K562 (cell line): ENCODE results near the gene TMEM209. TPM values are rescaled to one million over a fixed set of nuclear protein-coding genes. Genes with fewer than 3 reads are reported as not detected.

Experiments used
- ARNT ChIP-seq, 2 experiments: fragments of 450-650 bp; IDR thresholded peaks; 2 replicates each; pipeline ENCODE4 v1.6.1; 2016; ENCODE audit warnings: mild to moderate bottlenecking in 1 of 2
- BMI1 ChIP-seq: fragments of 150-350 bp; IDR thresholded peaks from 2 replicates; pipeline ENCODE4 v1.6.1; 2014; ENCODE audit warnings: low read length
- CHD2 ChIP-seq: IDR thresholded peaks from 2 replicates; pipeline ENCODE4 v1.6.1; 2011; ENCODE audit warnings: low read depth, low read length
- CREB3L1 ChIP-seq: fragments of 450-650 bp; IDR thresholded peaks from 2 replicates; pipeline ENCODE4 v1.6.1; 2014; ENCODE audit warnings: low read depth, mild to moderate bottlenecking, moderate library complexity, borderline replicate concordance
- DMBX1 ChIP-seq: fragments of 250-450 bp; sonication (Bioruptor Pico); IDR thresholded peaks from 2 replicates; pipeline ENCODE4 v1.8.0; 2022; ENCODE audit warnings: inconsistent platforms, mild to moderate bottlenecking, moderate library complexity, borderline replicate concordance
- GTF2B ChIP-seq: IDR thresholded peaks from 2 replicates; pipeline ENCODE4 v1.6.1; 2011; ENCODE audit not compliant: insufficient read length; ENCODE audit errors: extremely low read depth
- HDAC8 ChIP-seq: fragments of 450-650 bp; IDR thresholded peaks from 2 replicates; pipeline ENCODE4 v1.6.1; 2016; ENCODE audit warnings: mild to moderate bottlenecking, missing genetic modification characterization, moderate library complexity, missing compliant biosample characterization
- KAT7 ChIP-seq: sonication (generic); formaldehyde crosslinking; IDR thresholded peaks from 2 replicates; pipeline ENCODE4 v1.8.0; 2022; ENCODE audit warnings: missing genetic modification reagents, mild to moderate bottlenecking, borderline replicate concordance
- LCOR ChIP-seq: sonication (generic); formaldehyde crosslinking; IDR thresholded peaks from 2 replicates; pipeline ENCODE4 v1.8.0; 2022; ENCODE audit warnings: mild to moderate bottlenecking, missing genetic modification reagents
- NR2C1 ChIP-seq, 2 experiments: fragments of 450-650 bp; IDR thresholded peaks; 2 replicates each; pipeline ENCODE4 v1.6.1; 2017; ENCODE audit warnings: mild to moderate bottlenecking in 2 of 2, antibody characterized with exemption in 1 of 2, inconsistent platforms in 1 of 2, missing compliant biosample characterization in 1 of 2, missing genetic modification characterization in 1 of 2
- PHF20 ChIP-seq: fragments of 450-650 bp; IDR thresholded peaks from 2 replicates; pipeline ENCODE4 v1.6.1; 2018; ENCODE audit not compliant: partially characterized antibody
- POLR3A ChIP-seq: IDR thresholded peaks from 2 replicates; pipeline ENCODE4 v1.6.1; 2011; ENCODE audit warnings: borderline replicate concordance, mild to moderate bottlenecking, moderate library complexity; ENCODE audit not compliant: insufficient read length, insufficient read depth; ENCODE audit errors: extremely low read depth
- RAD51 ChIP-seq: fragments of 450-650 bp; IDR thresholded peaks from 2 replicates; pipeline ENCODE4 v1.7.1; 2016; ENCODE audit warnings: low read depth, mild to moderate bottlenecking, borderline replicate concordance
- RB1 ChIP-seq: fragments of 450-650 bp; IDR thresholded peaks from 2 replicates; pipeline ENCODE4 v1.6.1; 2017; ENCODE audit warnings: low read depth, mild to moderate bottlenecking
- TAF15 ChIP-seq: fragments of 200-400 bp; formaldehyde crosslinking; IDR thresholded peaks from 2 replicates; pipeline ENCODE4 v1.6.1; 2017; ENCODE audit warnings: mild to moderate bottlenecking, low read depth, low read length, moderate library complexity
- XRCC3 ChIP-seq: fragments of 450-650 bp; IDR thresholded peaks from 2 replicates; pipeline ENCODE4 v1.6.1; 2017; ENCODE audit warnings: mild to moderate bottlenecking, moderate library complexity
- ZBTB43 ChIP-seq: sonication (generic); formaldehyde crosslinking; IDR thresholded peaks from 2 replicates; pipeline ENCODE4 v1.8.0; 2023; ENCODE audit warnings: mild to moderate bottlenecking, missing genetic modification reagents
- ZBTB8A ChIP-seq: fragments of 450-650 bp; IDR thresholded peaks from 2 replicates; pipeline ENCODE4 v1.6.1; 2018; ENCODE audit warnings: mild to moderate bottlenecking, moderate library complexity; ENCODE audit not compliant: partially characterized antibody
- ZNF511 ChIP-seq: sonication (generic); formaldehyde crosslinking; IDR thresholded peaks from 2 replicates; pipeline ENCODE4 v1.8.0; 2022; ENCODE audit warnings: mild to moderate bottlenecking, missing genetic modification reagents
- ZNF561 ChIP-seq: fragments of 450-650 bp; formaldehyde crosslinking; conservative IDR thresholded peaks from 2 replicates; pipeline ENCODE4 v1.4.0; 2020; ENCODE audit warnings: mild to moderate bottlenecking, moderate library complexity
- ZNF609 ChIP-seq: sonication (generic); formaldehyde crosslinking; IDR thresholded peaks from 2 replicates; pipeline ENCODE4 v1.8.1; 2023; ENCODE audit warnings: missing genetic modification reagents, mild to moderate bottlenecking, borderline replicate concordance
- polyA plus RNA-seq, 8 experiments: library from polyadenylated mRNA; depleted of rRNA in 4 of 8; stranded (reverse) in 5 of 8; unstranded in 3 of 8; fragments of >200 nt; fragmentation: Nextera tagmentation in 2 of 8; fragmentation: Illumina TruSeq in 1 of 8; extraction: Ambion mirVana in 2 of 8; extraction: Trizol in 1 of 8; gene quantifications; 2 replicates each; pipeline versions ENCODE4 v1.2.1 to v1.2.3, GENCODE V29; 2011 to 2014; ENCODE audit warnings: inconsistent platforms in 1 of 8, missing spikeins in 1 of 8
- total RNA-seq, 7 experiments: library from RNA; depleted of rRNA in 6 of 7; stranded (reverse); fragments of >200 nt in 6 of 7; fragmentation: Illumina TruSeq in 2 of 7; extraction: Trizol in 2 of 7; gene quantifications; 2 replicates each; pipeline versions ENCODE4 v1.2.1 to v1.2.3, GENCODE V29; 2011 to 2021; ENCODE audit warnings: low replicate concordance in 1 of 7

The TMEM209 gene
- total and polyA plus RNA-seq, 9 of the 15 experiments (the other 6 are each of a cell fraction or from before 2014, with no cell fraction given), result 36.8 to 116 (median 76.6) TPM

GRCh38 chr7:130226333-130226732 is 21.1 kb upstream of the TMEM209 start (continued):
- no peak for TF ChIP-seq NR2C1 (IDR thresholded peaks at IDR 0.05)
- TF ChIP-seq NR2C1 (tag; IDR thresholded peaks at IDR 0.05), result peak; percentile 67; the same call in 1 of the 2 replicates
- no peak for TF ChIP-seq ZNF609 (CRISPR knock-in tag)
- no peak for TF ChIP-seq PHF20
- no peak for TF ChIP-seq XRCC3
- TF ChIP-seq ZBTB43 (CRISPR knock-in tag), result no peak
- no peak for TF ChIP-seq BMI1
- no peak for TF ChIP-seq ZBTB8A
- no peak for TF ChIP-seq LCOR (CRISPR knock-in tag)
- 0 out of 2 replicates have a peak, but pooled peaks have one; percentile 53 for TF ChIP-seq HDAC8 (tag)
- TF ChIP-seq ARNT (IDR thresholded peaks at IDR 0.05), result no peak
- TF ChIP-seq DMBX1 (CRISPR knock-in tag), result peak; percentile 86
- no peak for TF ChIP-seq RB1
- no peak for TF ChIP-seq ZNF511 (CRISPR knock-in tag)
- TF ChIP-seq TAF15, result no peak
- TF ChIP-seq GTF2B, result no peak
- TF ChIP-seq CREB3L1, result no peak
- no peak for TF ChIP-seq RAD51
- TF ChIP-seq ZNF561, result no peak
- no peak for TF ChIP-seq KAT7
- no peak for TF ChIP-seq CHD2
- TF ChIP-seq POLR3A, result no peak
